Body of pancreas (tissue), 4 donors: Measurements from ENCODE around the gene KRTCAP2. TPM values are rescaled to one million over a fixed set of nuclear protein-coding genes. Genes with fewer than 3 reads are reported as not detected.

Experiments
- ATAC-seq: fragments of 150-250 bp; one replicate; pipeline ENCODE4 v1.9.1; 2016
- DNase-seq, 4 donors: peaks; one replicate each; pipeline ENCODE4 v3.0.0-alpha.2; 2019
- H3K27ac ChIP-seq, 4 donors: fragments of 200-600 bp; sonication (generic); 1 replicate in 3 of 4; 2 replicates in 1 of 4; pipeline versions ENCODE4 v1.5.1 to v1.6.1; 2016 to 2019; ENCODE audit warnings: mild to moderate bottlenecking in 1 of 4, mixed read lengths in 1 of 4, moderate library complexity in 1 of 4
- H3K27me3 ChIP-seq, 2 donors: fragments of 200-600 bp; sonication (generic); one replicate each; pipeline ENCODE4 v1.6.0; 2016; ENCODE audit warnings: mild to moderate bottlenecking in 1 of 2
- H3K36me3 ChIP-seq, 2 donors: fragments of 200-600 bp; sonication (generic); replicated peaks in 1 of 2; 2 replicates each; pipeline ENCODE4 v1.5.1; 2016; ENCODE audit warnings: low read depth in 2 of 2; ENCODE audit not compliant: insufficient read depth in 1 of 2
- H3K4me1 ChIP-seq: fragments of 200-600 bp; sonication (generic); one replicate; pipeline ENCODE4 v1.6.0; 2016
- H3K4me3 ChIP-seq, 2 donors: fragments of 200-600 bp; sonication (generic); 1 replicate in 1 of 2; 2 replicates in 1 of 2; pipeline ENCODE4 v1.5.1; 2016 to 2019
- H3K9me3 ChIP-seq, 3 donors: fragments of 200-600 bp; sonication (generic); 1 replicate in 2 of 3; 2 replicates in 1 of 3; pipeline ENCODE4 v1.5.1; 2016
- POLR2A ChIP-seq, 3 donors: fragments of 450-650 bp; IDR thresholded peaks; one replicate each; pipeline ENCODE4 v1.6.1; 2016; ENCODE audit warnings: antibody characterized with exemption in 3 of 3, mild to moderate bottlenecking in 2 of 3
- WGBS, 2 donors: methylation state at CpG; one replicate each; pipeline ENCODE4 v1.1.5; 2017; 5-methylcytosine and 5-hydroxymethylcytosine counted together
- intact Hi-C: fragments of 100-400 bp; cut with DNase I; formaldehyde crosslinking; loops from one replicate; pipeline ENCODE4 v1.15.1; 2023
- total RNA-seq, 2 donors: library from RNA; depleted of rRNA; stranded (reverse); fragments of >200 nt; gene quantifications; one replicate each; pipeline ENCODE4 v1.1.0, GENCODE V29; 2016
- TF ChIP-seq, protein P1 (sequence below), 7 experiments: fragments of 450-650 bp in 4 of 7; fragments of 200-600 bp in 3 of 7; sonication (generic) in 3 of 7; IDR thresholded peaks; one replicate each; pipeline ENCODE4 v1.5.1; 2016 to 2019; ENCODE audit warnings: antibody characterized with exemption in 7 of 7

KRTCAP2 gene
- total RNA-seq, 2 donors from 2014 or later: 46.4 to 71.5 TPM

- Histone ChIP-seq H3K4me1 (peaks cover 80% of the 10 kb centered on the region), H3K27me3 (no peaks in the 10 kb centered on the region), H3K9me3 (no peaks in the 10 kb centered on the region), H3K4me3 (peak overlapping the region in 1 of 2 donors; percentile 17), H3K36me3 (peaks cover 4 to 9% of the 10 kb centered on the region in 2 donors), H3K27ac (peak overlapping the region; percentile 94 to 99 (median 98))
- 14 to 16% methylated on average over 6 of the region's 6 CpGs for WGBS, 2 donors
- intact Hi-C loops: loop anchor here (5.0 kb wide), 1 partner anchor 37 kb away; no protein-coding TSS in a partner anchor
- ATAC-seq (no peak), DNase-seq (no peak)
- no peak for TF ChIP-seq POLR2A (IDR thresholded peaks at IDR 0.05)
- TF ChIP-seq, protein P1, sequence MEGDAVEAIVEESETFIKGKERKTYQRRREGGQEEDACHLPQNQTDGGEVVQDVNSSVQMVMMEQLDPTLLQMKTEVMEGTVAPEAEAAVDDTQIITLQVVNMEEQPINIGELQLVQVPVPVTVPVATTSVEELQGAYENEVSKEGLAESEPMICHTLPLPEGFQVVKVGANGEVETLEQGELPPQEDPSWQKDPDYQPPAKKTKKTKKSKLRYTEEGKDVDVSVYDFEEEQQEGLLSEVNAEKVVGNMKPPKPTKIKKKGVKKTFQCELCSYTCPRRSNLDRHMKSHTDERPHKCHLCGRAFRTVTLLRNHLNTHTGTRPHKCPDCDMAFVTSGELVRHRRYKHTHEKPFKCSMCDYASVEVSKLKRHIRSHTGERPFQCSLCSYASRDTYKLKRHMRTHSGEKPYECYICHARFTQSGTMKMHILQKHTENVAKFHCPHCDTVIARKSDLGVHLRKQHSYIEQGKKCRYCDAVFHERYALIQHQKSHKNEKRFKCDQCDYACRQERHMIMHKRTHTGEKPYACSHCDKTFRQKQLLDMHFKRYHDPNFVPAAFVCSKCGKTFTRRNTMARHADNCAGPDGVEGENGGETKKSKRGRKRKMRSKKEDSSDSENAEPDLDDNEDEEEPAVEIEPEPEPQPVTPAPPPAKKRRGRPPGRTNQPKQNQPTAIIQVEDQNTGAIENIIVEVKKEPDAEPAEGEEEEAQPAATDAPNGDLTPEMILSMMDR (IDR thresholded peaks at IDR 0.05): no peak
Observed at GRCh38 chr1:155130272-155131006, 42.7 kb downstream of the KRTCAP2 start.

DNA sequence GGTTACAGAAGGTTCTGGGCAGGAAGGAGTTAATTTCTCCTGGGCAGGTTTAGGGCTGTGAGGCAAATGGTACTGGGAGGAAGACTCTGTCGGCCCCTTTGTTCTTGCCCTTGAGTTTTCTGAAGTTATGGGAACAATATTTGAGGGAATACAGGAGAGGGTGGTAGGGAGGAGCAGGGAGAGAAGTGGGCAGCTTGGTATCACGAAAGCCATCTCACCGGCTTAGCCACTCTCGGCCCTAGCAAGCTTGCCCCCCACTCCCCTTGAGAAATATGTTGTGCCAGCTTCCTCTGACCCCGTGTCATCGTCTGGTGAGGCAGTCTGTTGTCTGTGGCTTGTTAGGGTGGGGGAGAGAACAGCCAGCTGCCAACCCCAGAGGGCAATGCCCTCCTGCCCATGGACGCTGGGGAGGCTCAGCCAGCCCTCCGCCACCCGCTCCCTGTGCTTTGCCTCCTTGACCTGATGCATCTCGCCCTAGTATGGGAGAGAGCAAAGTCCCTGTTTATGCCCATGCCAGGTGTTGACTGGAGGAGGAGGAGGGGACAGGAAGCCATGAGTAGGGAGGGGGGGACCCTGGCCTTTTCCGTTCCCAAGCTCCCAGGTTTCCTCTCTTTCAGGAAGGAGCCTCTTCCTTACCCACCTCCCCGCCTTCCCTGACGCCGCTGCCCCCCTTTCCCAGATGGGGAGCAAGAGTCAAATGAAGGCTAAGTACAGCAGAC is 44.2 kb downstream of the KRTCAP2 start:
- TF ChIP-seq, protein P1 (IDR thresholded peaks at IDR 0.05): no peak
- TF ChIP-seq POLR2A (IDR thresholded peaks at IDR 0.05): peak; percentile 67 to 69 (median 67)
- intact Hi-C loops: loop anchor here (5.0 kb wide), 1 partner anchor 37 kb away; no protein-coding TSS in a partner anchor
- Histone ChIP-seq H3K4me1 (peaks cover 74% of the 10 kb centered on the region), H3K9me3 (no peaks in the 10 kb centered on the region), H3K27ac (peak overlapping the region; percentile 94 to 99 (median 98)), H3K36me3 (peaks cover 4 to 6% of the 10 kb centered on the region in 2 donors), H3K27me3 (no peaks in the 10 kb centered on the region), H3K4me3 (peak overlapping the region; percentile 51 to 79)
- peak; percentile 38 for ATAC-seq
- DNase-seq: peak; percentile 65 to 84 (median 78)
- 1 to 3% methylated on average over 14 of the region's 14 CpGs for WGBS, 2 donors

GRCh38 chr1:155127967-155128754 is 44.9 kb downstream of the KRTCAP2 start:
- WGBS, 2 donors: 2 to 16% methylated on average over 1 to 17 of the region's 17 CpGs
- H3K4me1 ChIP-seq: peaks cover 67% of the 10 kb centered on the region
- H3K4me3 ChIP-seq: peak overlapping the region; percentile 79 to 91
- intact Hi-C loops: loop anchor here (5.0 kb wide), 1 partner anchor 36 kb away; no protein-coding TSS in a partner anchor
- TF ChIP-seq, protein P1 (IDR thresholded peaks at IDR 0.05): no peak
- TF ChIP-seq POLR2A (IDR thresholded peaks at IDR 0.05): no peak
- H3K9me3 ChIP-seq: no peaks in the 10 kb centered on the region
- no peaks in the 10 kb centered on the region for H3K27me3 ChIP-seq
- H3K27ac ChIP-seq: peak overlapping the region; percentile 94 to 99 (median 98)
- ATAC-seq: no peak
- no peak for DNase-seq
- H3K36me3 ChIP-seq: peaks cover 0 to 4% of the 10 kb centered on the region in 2 donors

DNA sequence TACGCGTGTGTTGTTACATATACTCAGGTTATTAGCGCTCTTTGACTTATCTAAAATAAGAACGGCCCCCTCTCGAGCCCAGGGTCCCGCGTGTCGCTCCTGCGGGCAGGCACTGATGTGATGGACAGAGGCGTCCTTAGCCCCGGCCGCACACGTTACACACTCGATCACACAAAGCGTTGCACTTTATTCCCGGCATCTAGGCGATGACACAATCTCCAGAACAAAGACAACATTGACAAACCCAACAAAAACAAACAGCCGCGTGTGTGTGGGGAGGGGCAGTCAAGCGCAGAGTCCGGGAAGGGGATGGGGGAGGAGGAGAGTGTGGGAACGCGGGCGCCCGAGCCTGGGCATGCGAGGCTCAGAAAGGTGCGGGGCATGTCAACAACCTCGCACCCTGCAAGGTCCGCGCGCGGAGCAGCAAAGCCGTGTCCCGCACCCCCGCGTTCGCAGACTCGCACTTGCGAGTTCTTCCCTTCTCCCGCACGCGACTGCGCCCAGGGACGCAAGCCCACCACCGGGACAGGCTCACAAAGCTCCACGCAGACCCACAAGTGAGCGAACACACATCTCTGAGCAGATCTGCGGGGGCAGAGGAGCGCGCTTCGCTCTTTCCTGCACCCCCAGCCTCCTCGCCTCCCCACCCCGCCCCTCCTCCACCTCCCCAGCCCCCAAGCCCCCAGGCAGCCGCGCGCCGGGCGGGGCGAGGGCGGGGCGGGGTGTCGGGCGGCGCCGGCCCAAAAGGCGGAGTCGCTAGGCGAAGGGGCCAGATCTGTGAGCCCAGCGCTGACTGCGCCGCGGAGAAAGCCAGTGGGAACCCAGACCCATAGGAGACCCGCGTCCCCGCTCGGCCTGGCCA is 45.8 kb downstream of the KRTCAP2 start, which contains the start of gene EFNA1:
Gene EFNA1, plus strand, starts transcription at position 772 of the 862 bp plus-strand sequence. CDS start 102 bp downstream, outside the sequence.
- Histone ChIP-seq H3K27me3 (no peaks in the 10 kb centered on the region), H3K9me3 (no peaks in the 10 kb centered on the region), H3K27ac (peak within 1 kb of the TSS; percentile 94 to 99 (median 98)), H3K4me1 (peaks cover 58% of the 10 kb centered on the region), H3K4me3 (peak within 1 kb of the TSS; percentile 79 to 91), H3K36me3 (peaks cover 0 to 4% of the 10 kb centered on the region in 2 donors)
- peak; percentile 64 for ATAC-seq
- 0% methylated on average over 31 to 60 of the region's 76 CpGs for WGBS, 2 donors
- DNase-seq: peak; percentile 78 to 88 (median 81)
- peak; percentile 75 to 92 (median 87) for TF ChIP-seq POLR2A (IDR thresholded peaks at IDR 0.05)
- TF ChIP-seq, protein P1 (IDR thresholded peaks at IDR 0.05): no peak
- intact Hi-C loops: loop anchor here (5.0 kb wide), 1 partner anchor 35 kb away; no protein-coding TSS in a partner anchor
